B cell (primary cell): ENCODE measurements around the gene GFAP. TPM values are rescaled to one million over a fixed set of nuclear protein-coding genes. Genes with fewer than 3 reads are reported as not detected.

ENCODE experiments used
- ATAC-seq: fragments of 200-7000 bp; cut with Tn5 transposase; one replicate; pipeline ENCODE4 v1.10.0; 2021; ENCODE audit warnings: low read depth, mild to moderate bottlenecking, moderate number of reproducible peaks, moderate library complexity
- CTCF ChIA-PET: fragments of 350-600 bp; sonication (Branson Sonifier 250); formaldehyde crosslinking; loops from one replicate; lab custom pipeline; 2021; ENCODE audit warnings: antibody characterized with exemption, inconsistent platforms; lab: Charles Lee
- POLR2A ChIA-PET: fragments of 350-600 bp; sonication (Branson Sonifier 250); formaldehyde crosslinking; loops from one replicate; lab custom pipeline; 2021; ENCODE audit warnings: antibody characterized with exemption; lab: Charles Lee
- DNase-seq: peaks from one replicate; pipeline ENCODE4 v3.0.0; 2013
- H2AFZ ChIP-seq: 2 replicates; pipeline ENCODE4 v1.6.1; 2012; ENCODE audit warnings: mild to moderate bottlenecking, low read depth, low read length; ENCODE audit not compliant: insufficient read depth, poor library complexity, severe bottlenecking
- H3K27ac ChIP-seq, 2 donors: 1 replicate in 1 of 2; 2 replicates in 1 of 2; pipeline ENCODE4 v1.5.1; 2012 to 2013; ENCODE audit warnings: low read length in 2 of 2, mild to moderate bottlenecking in 2 of 2, moderate library complexity in 1 of 2
- H3K27me3 ChIP-seq, 4 experiments: fragments of 200-600 bp in 1 of 4; sonication (generic) in 1 of 4; replicated peaks in 1 of 4; 1 replicate in 2 of 4; 2 replicates in 2 of 4; pipeline versions ENCODE4 v1.6.1 to v1.7.0; 2013 to 2016; ENCODE audit warnings: low read length in 3 of 4, mild to moderate bottlenecking in 2 of 4, mixed read lengths in 1 of 4, moderate library complexity in 1 of 4; ENCODE audit not compliant: insufficient read depth in 4 of 4, control insufficient read depth in 3 of 4; ENCODE audit errors: control extremely low read depth in 1 of 4
- H3K36me3 ChIP-seq, 2 experiments: replicated peaks in 1 of 2; 1 replicate in 1 of 2; 2 replicates in 1 of 2; pipeline versions ENCODE4 v1.6.1 to v1.7.1; 2013; ENCODE audit warnings: low read length in 1 of 2; ENCODE audit not compliant: insufficient read depth in 2 of 2, control insufficient read depth in 1 of 2; ENCODE audit errors: control extremely low read depth in 1 of 2, extremely low read depth in 1 of 2
- H3K4me1 ChIP-seq, 2 donors: fragments of 200-600 bp in 1 of 2; sonication (generic) in 1 of 2; 1 replicate in 1 of 2; 2 replicates in 1 of 2; pipeline versions ENCODE4 v1.5.1 to v1.6.1; 2013 to 2017; ENCODE audit warnings: low read length in 2 of 2; ENCODE audit not compliant: control insufficient read depth in 2 of 2, insufficient read depth in 2 of 2
- H3K4me2 ChIP-seq: replicated peaks from 2 replicates; pipeline ENCODE3; 2012; ENCODE audit warnings: mild to moderate bottlenecking, low read depth, low read length; ENCODE audit not compliant: poor library complexity, severe bottlenecking
- H3K4me3 ChIP-seq, 5 experiments: fragments of 200-600 bp in 1 of 5; sonication (generic) in 1 of 5; 1 replicate in 3 of 5; 2 replicates in 2 of 5; pipeline versions ENCODE4 v1.5.1 to v1.7.0; 2011 to 2016; ENCODE audit warnings: low read length in 4 of 5, mild to moderate bottlenecking in 4 of 5, low read depth in 2 of 5, control low read depth in 1 of 5, moderate library complexity in 1 of 5; ENCODE audit not compliant: insufficient read depth in 1 of 5; ENCODE audit errors: control extremely low read depth in 1 of 5, extremely low read depth in 1 of 5
- H3K79me2 ChIP-seq: fragments of 200-600 bp; sonication (generic); one replicate; pipeline ENCODE4 v1.6.0; 2016; ENCODE audit warnings: low read length; ENCODE audit not compliant: control insufficient read depth, insufficient read depth
- H3K9ac ChIP-seq: fragments of 200-600 bp; sonication (generic); 2 replicates; pipeline ENCODE4 v1.6.1; 2017; ENCODE audit warnings: mild to moderate bottlenecking, low read length, moderate library complexity
- H3K9me3 ChIP-seq, 3 donors: one replicate each; pipeline versions ENCODE4 v1.6.1 to v1.7.1; 2013; ENCODE audit warnings: low read length in 2 of 3; ENCODE audit not compliant: control insufficient read depth in 2 of 3, insufficient read depth in 1 of 3; ENCODE audit errors: control extremely low read depth in 1 of 3
- H4K20me1 ChIP-seq: 2 replicates; pipeline ENCODE4 v1.6.0; 2012; ENCODE audit warnings: mild to moderate bottlenecking, low read length; ENCODE audit not compliant: insufficient read depth, control insufficient read depth, poor library complexity, severe bottlenecking
- H3K27ac Mint-ChIP-seq: one replicate; pipeline ENCODE4 v1.8.0; 2021; ENCODE audit warnings: mixed read lengths
- H3K27me3 Mint-ChIP-seq: one replicate; pipeline ENCODE4 v1.8.0; 2021; ENCODE audit warnings: mixed read lengths
- H3K4me1 Mint-ChIP-seq: one replicate; pipeline ENCODE4 v1.8.0; 2021; ENCODE audit warnings: mixed read lengths
- H3K4me3 Mint-ChIP-seq: one replicate; pipeline ENCODE4 v1.8.0; 2021; ENCODE audit warnings: mixed read lengths
- H3K9me3 Mint-ChIP-seq: one replicate; pipeline ENCODE4 v1.8.0; 2022; ENCODE audit warnings: mixed read lengths; ENCODE audit not compliant: insufficient read depth
- CTCF ChIP-seq: fragments of 200-600 bp; IDR thresholded peaks from one replicate; pipeline ENCODE4 v1.8.0; 2022; ENCODE audit warnings: antibody characterized with exemption, mild to moderate bottlenecking
- EZH2 ChIP-seq: IDR thresholded peaks from 2 replicates; pipeline ENCODE4 v1.6.1; 2012; ENCODE audit warnings: borderline replicate concordance, low read depth, mild to moderate bottlenecking, moderate library complexity, low read length; ENCODE audit not compliant: insufficient read depth, poor library complexity, severe bottlenecking
- WGBS: methylation state at CpG from one replicate; pipeline ENCODE4 v1.1.5; 2013; ENCODE audit warnings: missing lambda C conversion rate; ENCODE audit not compliant: insufficient coverage; 5-methylcytosine and 5-hydroxymethylcytosine counted together
- intact Hi-C: fragments of 100-400 bp; cut with micrococcal nuclease; formaldehyde crosslinking; loops from one replicate; pipeline ENCODE4 v1.10.0; 2022
- polyA plus RNA-seq: library from polyadenylated mRNA; depleted of rRNA; stranded (reverse); fragments of >200 nt; gene quantifications from 2 replicates; pipeline ENCODE4 v1.2.3, GENCODE V29; 2012
- total RNA-seq, 2 donors: library from RNA; stranded (reverse); fragments of 120-200 nt in 1 of 2; gene quantifications; 1 replicate in 1 of 2; 2 replicates in 1 of 2; pipeline versions ENCODE4 v1.2.3 to v1.2.4, GENCODE V29; 2013 to 2022

The GFAP gene
- total and polyA plus RNA-seq, 2 donors (not counting 1 experiment from before 2014, with no cell fraction given): not detected

- intact Hi-C loops: no loop called here
- Histone ChIP-seq H3K9me3 (peaks cover 0 to 7% (median 0%) of the 10 kb centered on the region in 3 donors), H3K27me3 (peaks cover 0 to 33% (median 8%) of the 10 kb centered on the region in 4 experiments), H3K4me2 (peak overlapping the region; percentile 81), H3K4me1 (peaks cover 9 to 13% of the 10 kb centered on the region in 2 donors), H3K9ac (peak overlapping the region; percentile 35), H3K79me2 (no peaks in the 10 kb centered on the region), H3K4me3 (peak overlapping the region in 3 of 5 experiments; percentile 27 to 39 (median 28)), H3K27ac (no peak overlapping the region), H2AFZ (peak overlapping the region; percentile 79), H4K20me1 (no peaks in the 10 kb centered on the region), H3K36me3 (no peaks in the 10 kb centered on the region)
- peak; percentile 63 for DNase-seq
- Mint-ChIP-seq H3K4me1 (peaks cover 16% of the 10 kb centered on the region), H3K4me3 (peak overlapping the region; percentile 76), H3K27me3 (peaks cover 38% of the 10 kb centered on the region), H3K27ac (no peak overlapping the region), H3K9me3 (no peaks in the 10 kb centered on the region)
- ATAC-seq: peak; percentile 69
- 14% methylated on average over 56 of the region's 56 CpGs for WGBS
- TF ChIP-seq EZH2 (no peak), CTCF (peak; percentile 19)
- ChIA-PET CTCF (interaction anchor here (0.6 to 1.5 kb wide), 4 partner anchors 9 to 252 kb away, joined by 3 to 6 read pairs (median 4); no protein-coding TSS in a partner anchor), POLR2A (interaction anchor here (0.6 kb wide), 1 partner anchor 116 kb away, joined by 4 read pairs; no protein-coding TSS in a partner anchor)
Measured at GRCh38 chr17:44911133-44912001, 3.9 kb downstream of the GFAP start.
